NT2/D1 (cell line): ENCODE results near the gene SRC.
"Not testable (repeated sequence)": the region's sequence is repeated elsewhere in the genome, so short reads cannot be mapped to it uniquely, and the experiment has no call there.

ENCODE experiments used
- DNase-seq: peaks from one replicate; pipeline ENCODE4 v3.0.0-alpha.2; 2011; ENCODE audit warnings: low read depth, low spot score
- H3K27me3 ChIP-seq: 2 replicates; pipeline ENCODE4 v1.6.0; 2011; ENCODE audit warnings: mild to moderate bottlenecking; ENCODE audit not compliant: insufficient read length, insufficient read depth
- H3K36me3 ChIP-seq: 2 replicates; pipeline ENCODE4 v1.6.1; 2011; ENCODE audit warnings: mild to moderate bottlenecking, low read length, mixed read lengths; ENCODE audit not compliant: insufficient read depth, insufficient read length
- H3K4me1 ChIP-seq: 2 replicates; pipeline ENCODE4 v1.5.1; 2011; ENCODE audit not compliant: insufficient read depth, insufficient read length
- H3K4me3 ChIP-seq: 2 replicates; pipeline ENCODE4 v1.5.1; 2011; ENCODE audit warnings: low read depth; ENCODE audit not compliant: insufficient read length
- H3K9ac ChIP-seq: 2 replicates; pipeline ENCODE4 v1.6.0; 2011; ENCODE audit warnings: low read depth; ENCODE audit not compliant: insufficient read length
- H3K9me3 ChIP-seq: 2 replicates; pipeline ENCODE4 v1.5.1; 2011; ENCODE audit warnings: mild to moderate bottlenecking, low read length; ENCODE audit not compliant: insufficient read depth
- SUZ12 ChIP-seq: IDR thresholded peaks from 2 replicates; pipeline ENCODE4 v1.6.1; 2011; ENCODE audit not compliant: insufficient read length, insufficient read depth; ENCODE audit errors: extremely low read depth
- YY1 ChIP-seq: IDR thresholded peaks from 2 replicates; pipeline ENCODE4 v1.6.1; 2011; ENCODE audit not compliant: insufficient read length, insufficient read depth
- ZNF274 ChIP-seq: IDR thresholded peaks from 2 replicates; pipeline ENCODE4 v1.6.1; 2011; ENCODE audit warnings: mild to moderate bottlenecking, low read depth, low read length

SRC gene

GRCh38 chr20:37364013-37364926 lies 18.3 kb downstream of the SRC start:
- TF ChIP-seq SUZ12, result no peak
- no peak for TF ChIP-seq YY1
- no peak for TF ChIP-seq ZNF274
- H3K27me3 ChIP-seq, result no peaks in the 10 kb centered on the region
- no peak overlapping the region for H3K9ac ChIP-seq
- no peak for DNase-seq
- H3K4me1 ChIP-seq, result peaks cover 9% of the 10 kb centered on the region
- no peak overlapping the region for H3K4me3 ChIP-seq
- H3K9me3 ChIP-seq, result no peaks in the 10 kb centered on the region
- H3K36me3 ChIP-seq, result peaks cover 44% of the 10 kb centered on the region

- H3K27me3 ChIP-seq, result no peaks in the 10 kb centered on the region
- H3K36me3 ChIP-seq, result peaks cover 44% of the 10 kb centered on the region
- no peak for TF ChIP-seq SUZ12
- no peak for TF ChIP-seq ZNF274
- TF ChIP-seq YY1, result no peak
- H3K9ac ChIP-seq, result no peak overlapping the region
- DNase-seq, result no peak
- peaks cover 9% of the 10 kb centered on the region for H3K4me1 ChIP-seq
- no peak overlapping the region for H3K4me3 ChIP-seq
- no peaks in the 10 kb centered on the region for H3K9me3 ChIP-seq
Observed at GRCh38 chr20:37364927-37365272, 19.0 kb downstream of the SRC start.

- peaks cover 41% of the 10 kb centered on the region for H3K36me3 ChIP-seq
- peaks cover 9% of the 10 kb centered on the region for H3K4me1 ChIP-seq
- H3K27me3 ChIP-seq, result no peaks in the 10 kb centered on the region
- H3K9ac ChIP-seq, result no peak overlapping the region
- no peak overlapping the region for H3K4me3 ChIP-seq
- H3K9me3 ChIP-seq, result no peaks in the 10 kb centered on the region
- no peak for TF ChIP-seq SUZ12
- no peak for TF ChIP-seq YY1
- no peak for TF ChIP-seq ZNF274
- DNase-seq, result no peak
Observed at GRCh38 chr20:37365760-37366638, 20.1 kb downstream of the SRC start.

GRCh38 chr20:37366743-37367142 lies 20.8 kb downstream of the SRC start:
- peaks cover 9% of the 10 kb centered on the region for H3K4me1 ChIP-seq
- no peak overlapping the region for H3K4me3 ChIP-seq
- TF ChIP-seq ZNF274 (no peak), YY1 (no peak), SUZ12 (no peak)
- no peak overlapping the region for H3K9ac ChIP-seq
- H3K36me3 ChIP-seq, result peaks cover 40% of the 10 kb centered on the region
- DNase-seq, result no peak
- H3K27me3 ChIP-seq, result no peaks in the 10 kb centered on the region
- no peaks in the 10 kb centered on the region for H3K9me3 ChIP-seq

GRCh38 chr20:37369846-37370245 lies 23.9 kb downstream of the SRC start:
- H3K4me1 ChIP-seq, result no peaks in the 10 kb centered on the region
- no peak for DNase-seq
- H3K27me3 ChIP-seq, result no peaks in the 10 kb centered on the region
- H3K4me3 ChIP-seq, result no peak overlapping the region
- H3K36me3 ChIP-seq, result peaks cover 29% of the 10 kb centered on the region
- no peaks in the 10 kb centered on the region for H3K9me3 ChIP-seq
- H3K9ac ChIP-seq, result no peak overlapping the region
- TF ChIP-seq YY1, result no peak
- TF ChIP-seq ZNF274, result no peak
- no peak for TF ChIP-seq SUZ12

GRCh38 chr20:37371845-37372244 lies 25.9 kb downstream of the SRC start:
- H3K27me3 ChIP-seq, DNase-seq, H3K9ac ChIP-seq, H3K4me3 ChIP-seq, H3K4me1 ChIP-seq, H3K9me3 ChIP-seq: not testable (repeated sequence)
- peaks cover 28% of the 10 kb centered on the region for H3K36me3 ChIP-seq

GRCh38 chr20:37372441-37372840 lies 26.5 kb downstream of the SRC start:
- no peaks in the 10 kb centered on the region for H3K27me3 ChIP-seq
- TF ChIP-seq YY1, result no peak
- no peak for TF ChIP-seq SUZ12
- no peak for TF ChIP-seq ZNF274

More at GRCh38 chr20:37372441-37372840, 26.5 kb downstream of the SRC start:
- Histone ChIP-seq H3K36me3 (peaks cover 29% of the 10 kb centered on the region), H3K9me3 (no peaks in the 10 kb centered on the region), H3K4me3 (no peak overlapping the region), H3K9ac (no peak overlapping the region), H3K4me1 (no peaks in the 10 kb centered on the region)
- DNase-seq, result no peak
